NCI-H146 treated with DMSO at 0.1 percent for 48 hours (cell line): ENCODE results near the gene FAM13C.

Experiments
- DNase-seq: peaks from one replicate; lab custom pipeline; 2025; ENCODE audit not compliant: unreplicated experiment; lab: John Stamatoyannopoulos, UW

The FAM13C gene

DNA sequence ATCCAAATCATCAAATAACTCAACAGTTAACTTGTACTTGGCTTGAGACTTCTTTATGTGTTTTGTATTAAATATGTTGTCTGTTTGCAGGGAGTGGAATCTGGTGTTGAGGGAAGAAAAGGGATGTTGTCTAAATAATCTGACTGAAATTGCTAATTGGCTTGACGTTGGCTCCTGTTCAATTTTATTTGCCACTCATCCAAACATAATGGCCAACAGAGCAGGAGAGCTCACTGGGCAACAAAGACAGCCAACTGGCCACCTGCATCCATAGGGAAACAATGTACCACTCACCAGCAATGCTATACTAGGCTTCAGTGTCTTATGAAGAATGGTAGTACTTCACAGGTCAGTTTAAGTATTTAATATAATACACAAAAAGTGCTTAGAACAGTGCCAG is 80.5 kb downstream of the FAM13C start:
- no peak for DNase-seq

- no peak for DNase-seq
These were observed 82.3 kb downstream of the FAM13C start for GRCh38 chr10:59279991-59280505.

DNA sequence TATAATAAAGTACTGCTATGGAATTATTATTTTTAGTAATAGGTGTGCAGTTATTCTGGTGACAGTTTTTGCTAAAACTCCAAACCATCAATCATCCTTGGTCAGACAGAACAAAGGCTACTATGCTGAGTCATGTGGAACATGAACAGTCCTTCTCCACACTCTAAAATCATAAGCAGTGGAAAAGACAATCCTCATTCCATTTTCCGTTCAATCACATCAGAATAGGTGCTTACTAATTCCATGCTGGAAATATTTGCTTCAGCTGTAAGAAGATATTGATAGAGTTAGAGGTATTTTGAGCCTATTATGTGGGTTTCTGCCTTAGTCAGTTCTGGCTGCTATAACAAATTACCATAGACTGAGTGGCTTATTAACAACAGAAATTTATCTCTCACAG is 82.9 kb downstream of the FAM13C start:
- no peak for DNase-seq

DNA sequence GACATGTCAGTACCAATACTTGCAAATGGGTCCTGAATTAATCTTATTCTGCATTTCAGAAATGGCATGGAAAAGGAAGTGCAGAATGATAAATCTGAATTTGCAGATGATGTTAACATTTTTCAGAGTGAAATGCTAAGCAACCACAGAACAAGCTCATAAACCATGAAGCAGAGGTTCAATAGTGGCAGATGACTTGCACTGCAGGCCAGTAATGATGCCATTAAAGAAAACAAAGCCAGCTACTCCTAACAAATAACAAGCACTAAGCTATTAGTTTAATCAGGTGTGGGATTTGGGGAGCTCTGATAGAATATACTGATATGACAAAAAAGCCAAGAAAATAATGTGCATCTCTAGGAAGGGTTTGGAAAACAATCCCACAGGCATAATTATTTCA is 85.4 kb downstream of the FAM13C start:
- no peak for DNase-seq

DNA sequence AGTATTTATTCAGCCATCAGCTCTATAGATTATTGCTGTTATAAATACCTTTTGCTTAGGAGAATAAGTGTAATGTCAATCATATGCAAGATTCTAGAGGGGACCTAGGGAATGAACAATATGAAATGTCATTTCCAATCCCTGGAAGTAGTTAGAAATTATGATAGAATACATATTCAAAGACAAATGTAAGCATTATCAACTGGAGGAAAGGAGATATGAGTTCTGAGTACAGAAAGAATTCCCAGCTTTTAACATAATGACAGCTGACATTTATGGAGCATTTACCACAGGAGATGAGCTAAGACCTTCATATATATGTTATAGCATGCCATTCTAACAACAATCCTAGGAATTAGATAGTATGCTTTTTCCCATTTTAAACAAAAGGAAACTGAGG is 86.2 kb downstream of the FAM13C start:
- DNase-seq = no peak

GRCh38 chr10:59273445-59273844 is 88.9 kb downstream of the FAM13C start:
- no peak for DNase-seq

GRCh38 chr10:59272061-59272460 is 90.3 kb downstream of the FAM13C start:
- no peak for DNase-seq

DNA sequence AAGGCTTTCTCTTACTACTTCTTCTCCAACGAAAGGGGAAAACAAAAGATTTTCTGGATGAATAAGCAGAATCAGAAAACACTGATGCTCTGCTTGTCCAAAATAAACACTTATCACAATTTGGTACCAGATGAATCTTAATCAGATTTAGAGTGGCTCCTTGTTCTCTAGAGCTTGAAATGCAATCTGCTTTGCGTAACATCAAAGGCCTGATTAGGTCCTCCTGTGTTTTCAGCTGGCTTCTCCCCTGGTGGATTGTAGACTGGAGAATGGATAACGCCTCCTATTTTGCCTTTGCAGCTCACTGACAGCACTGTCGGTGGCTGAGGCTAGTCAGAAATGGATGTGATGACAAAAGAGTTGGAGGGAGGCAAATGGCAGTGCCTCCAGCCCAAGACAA is 91.2 kb downstream of the FAM13C start:
- no peak for DNase-seq

- no peak for DNase-seq
These were observed 91.9 kb downstream of the FAM13C start for GRCh38 chr10:59270492-59270891.

DNA sequence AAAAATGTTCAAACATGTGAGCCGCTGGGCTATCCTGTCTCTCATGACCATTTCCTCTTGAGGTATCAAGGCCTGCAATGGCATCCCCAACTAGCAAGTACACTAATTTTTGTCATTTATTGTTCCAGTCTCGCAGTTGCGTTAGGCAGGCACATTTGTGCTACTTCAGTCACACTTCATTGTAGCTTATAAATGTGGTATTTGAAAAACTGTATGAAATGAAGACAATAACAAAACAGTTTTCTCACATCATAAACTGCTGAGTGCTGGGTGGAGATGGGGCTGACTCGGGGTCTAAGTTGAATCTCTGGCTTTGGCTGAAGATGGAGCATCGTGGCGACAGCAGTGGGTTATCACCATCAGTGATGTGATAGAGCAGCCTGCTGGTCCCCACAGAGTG is 92.7 kb downstream of the FAM13C start:
- no peak for DNase-seq

DNA sequence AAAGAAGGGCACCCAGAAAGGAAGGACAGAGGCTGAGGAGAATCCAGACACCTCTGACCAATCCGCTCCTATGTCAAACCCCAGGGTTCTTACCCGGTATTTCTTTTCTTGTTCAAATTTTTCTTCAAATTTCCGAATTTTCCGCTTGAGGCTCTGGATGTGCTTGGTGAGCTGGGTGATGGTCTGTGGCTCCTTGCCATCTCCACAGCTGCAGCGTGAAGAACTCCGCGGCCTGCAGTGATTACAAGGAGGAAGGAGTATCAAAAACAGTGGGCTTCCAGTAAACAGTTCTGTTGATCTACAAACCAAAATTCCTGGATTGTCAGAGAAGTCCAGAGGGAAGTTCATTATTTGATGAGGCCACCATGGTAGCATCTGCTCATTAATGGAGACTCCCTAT is 93.9 kb downstream of the FAM13C start:
- DNase-seq = no peak

- no peak for DNase-seq
These were observed 96.0 kb downstream of the FAM13C start for GRCh38 chr10:59266321-59266720.

DNA sequence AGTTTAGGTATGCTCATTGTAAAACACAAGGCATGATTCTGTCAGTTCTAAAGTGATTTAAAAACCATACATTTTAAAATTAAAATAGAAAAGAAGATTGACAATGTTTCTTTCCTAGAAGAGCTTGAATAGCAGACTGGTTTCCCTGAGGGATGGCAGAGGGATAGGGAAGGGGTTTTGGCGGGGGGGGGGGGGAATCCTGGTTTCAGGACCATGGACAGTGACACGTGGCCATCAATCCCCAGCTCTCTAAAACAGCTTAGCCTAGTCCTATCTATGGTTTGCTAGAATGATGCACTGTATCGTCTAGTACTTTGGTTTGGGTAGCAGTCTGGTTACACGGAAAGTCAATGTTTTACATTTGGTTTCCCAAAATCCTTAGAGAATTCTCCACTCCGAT is 97.2 kb downstream of the FAM13C start:
- no peak for DNase-seq

DNA sequence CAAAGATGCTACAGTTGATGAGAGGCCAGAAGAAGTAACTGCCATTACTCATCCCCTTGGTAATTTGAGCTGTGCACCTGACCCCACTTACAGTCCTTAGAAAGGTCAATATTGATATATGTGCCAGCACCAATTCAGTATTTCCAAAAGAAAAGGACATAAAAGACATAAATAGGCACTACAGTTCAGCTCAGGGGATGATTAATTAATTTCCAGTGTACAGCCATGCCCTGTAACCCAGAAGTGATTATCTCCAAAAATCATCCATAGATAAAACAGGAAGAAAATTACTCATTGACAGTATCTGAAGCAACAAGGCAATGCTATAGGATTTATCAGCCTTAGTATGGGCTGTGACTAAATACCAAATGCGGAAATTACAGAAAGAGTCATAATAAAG is 103.5 kb downstream of the FAM13C start:
- peak; percentile 88 for DNase-seq

- no peak for DNase-seq
These were observed 105.1 kb downstream of the FAM13C start for GRCh38 chr10:59257224-59257623.

DNA sequence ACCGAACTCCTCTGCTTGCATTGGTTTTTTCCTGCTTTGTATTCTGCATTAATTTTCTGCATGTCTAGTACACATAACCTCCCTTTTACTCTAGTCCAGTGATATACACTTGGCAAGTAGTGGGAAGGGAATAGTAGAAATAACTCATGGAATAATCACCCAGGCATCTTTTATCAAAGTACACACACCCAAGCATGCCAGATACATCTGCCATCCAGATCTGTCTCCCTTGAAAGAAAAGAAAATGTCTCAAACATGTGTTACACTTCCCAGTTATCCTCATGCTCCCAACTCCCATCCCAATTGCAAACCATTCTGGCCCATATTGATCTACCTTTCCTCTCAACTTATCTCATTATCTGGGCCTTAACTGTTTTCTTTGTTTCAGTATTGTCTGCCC is 106.9 kb downstream of the FAM13C start:
- DNase-seq = no peak

GRCh38 chr10:59252491-59252890 is 109.9 kb downstream of the FAM13C start:
- DNase-seq = no peak

DNA sequence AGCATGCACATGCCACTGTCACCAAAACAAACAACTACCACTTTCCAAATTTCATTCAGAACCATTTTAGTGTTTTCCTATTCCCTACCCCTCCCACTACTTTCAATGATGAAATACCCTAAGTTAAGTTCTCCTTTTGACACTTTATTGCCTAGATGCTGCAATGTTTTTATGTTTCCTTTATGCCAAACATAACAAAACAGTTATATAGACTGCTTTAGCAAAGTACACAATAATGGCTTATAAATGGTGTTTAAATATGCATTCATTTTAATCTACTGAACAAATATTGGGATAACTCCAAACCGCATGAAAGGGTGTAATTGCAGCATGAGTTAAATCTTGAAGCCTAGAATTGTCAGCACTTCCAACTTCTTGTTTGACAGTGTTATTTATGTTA is 116.7 kb downstream of the FAM13C start:
- no peak for DNase-seq

DNA sequence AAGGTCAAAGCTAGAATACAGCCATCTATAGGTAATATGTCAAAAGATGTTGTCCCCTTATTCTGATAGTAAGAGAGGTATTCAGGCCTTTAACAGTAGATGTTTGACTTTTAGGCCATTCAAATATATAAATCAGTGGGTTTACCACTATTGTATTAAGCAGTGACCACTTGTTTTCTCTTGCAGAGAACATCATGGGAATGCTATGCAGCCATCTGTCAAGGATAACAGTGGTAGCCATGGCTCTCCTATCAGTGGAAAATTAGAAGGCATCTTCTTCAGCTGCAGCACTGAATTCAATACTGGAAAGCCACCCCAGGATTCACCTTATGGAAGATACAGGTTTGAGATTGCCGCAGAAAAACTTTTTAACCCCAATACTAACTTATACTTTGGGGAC is 117.5 kb downstream of the FAM13C start:
- no peak for DNase-seq

- no peak for DNase-seq
These were observed 118.6 kb downstream of the FAM13C start for GRCh38 chr10:59243611-59244195.

DNA sequence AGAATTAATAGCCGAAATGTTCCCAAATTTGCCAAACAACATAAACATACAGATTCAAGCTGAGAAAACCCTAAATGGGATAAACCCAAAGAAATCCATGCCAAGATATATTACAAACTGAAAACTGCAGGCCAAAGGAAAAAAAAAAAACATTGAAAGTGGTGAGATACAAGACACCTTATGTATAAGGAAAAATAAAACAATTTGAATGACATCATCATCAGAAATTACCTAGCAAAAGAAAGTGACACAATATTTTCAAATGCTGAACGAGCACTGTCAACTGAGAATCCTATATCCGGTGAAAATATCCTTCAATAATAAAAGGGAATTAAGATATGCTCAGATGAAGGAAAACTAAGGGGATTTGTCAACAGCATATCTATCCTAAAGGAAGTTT is 119.4 kb downstream of the FAM13C start:
- DNase-seq = no peak

- no peak for DNase-seq
These were observed 120.3 kb downstream of the FAM13C start for GRCh38 chr10:59242057-59242456.

DNA sequence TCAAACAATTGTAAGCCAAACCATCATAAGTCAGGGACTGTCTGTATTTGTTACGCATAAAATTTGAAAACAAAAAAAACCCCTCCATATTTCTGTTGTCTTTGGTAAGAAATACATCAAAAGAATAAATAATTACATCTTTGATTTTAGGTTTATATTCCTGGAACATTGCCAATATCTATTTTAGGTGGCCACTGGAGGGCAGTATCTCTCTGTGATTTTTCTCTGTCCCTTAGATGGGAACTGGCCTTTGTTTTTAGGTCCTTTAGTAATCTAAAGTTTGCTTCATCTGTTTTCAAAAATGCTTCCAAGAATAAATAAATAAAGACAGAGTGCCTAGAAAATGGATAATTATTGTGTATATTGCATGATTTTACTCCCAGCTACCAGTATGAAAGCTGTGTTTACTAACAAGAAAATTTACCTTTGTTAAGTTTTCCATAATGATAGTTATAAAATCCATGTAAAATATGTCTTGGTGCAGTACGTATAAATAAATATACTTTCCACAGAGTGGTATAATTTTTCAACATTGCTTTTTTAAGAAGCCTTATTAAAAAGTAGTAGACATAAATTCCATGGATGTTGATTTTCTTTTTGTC is 121.7 kb downstream of the FAM13C start:
- peak; percentile 34 for DNase-seq
